GM06990 (cell line): ENCODE measurements around the gene MAML3.

ENCODE experiments used
- DNase-seq: peaks from one replicate; pipeline ENCODE4 v3.0.0-alpha.2; 2011; ENCODE audit not compliant: insufficient read length; ENCODE audit errors: extremely low read depth
- H3K27me3 ChIP-seq: replicated peaks from 2 replicates; pipeline ENCODE4 v1.6.0; 2011; ENCODE audit warnings: low read length; ENCODE audit not compliant: control insufficient read depth, insufficient read depth
- H3K36me3 ChIP-seq: 2 replicates; pipeline ENCODE4 v1.5.1; 2011; ENCODE audit warnings: low read length; ENCODE audit not compliant: control insufficient read depth, insufficient read depth
- H3K4me3 ChIP-seq: replicated peaks from 2 replicates; pipeline ENCODE4 v1.5.1; 2011; ENCODE audit warnings: low read depth, mild to moderate bottlenecking, control low read depth, low read length
- CTCF ChIP-seq: IDR thresholded peaks from 2 replicates; pipeline ENCODE4 v1.5.1; 2011; ENCODE audit warnings: low read length, control low read depth, mild to moderate bottlenecking, inconsistent platforms; ENCODE audit not compliant: insufficient read depth, poor library complexity, severe bottlenecking

The MAML3 gene

DNA sequence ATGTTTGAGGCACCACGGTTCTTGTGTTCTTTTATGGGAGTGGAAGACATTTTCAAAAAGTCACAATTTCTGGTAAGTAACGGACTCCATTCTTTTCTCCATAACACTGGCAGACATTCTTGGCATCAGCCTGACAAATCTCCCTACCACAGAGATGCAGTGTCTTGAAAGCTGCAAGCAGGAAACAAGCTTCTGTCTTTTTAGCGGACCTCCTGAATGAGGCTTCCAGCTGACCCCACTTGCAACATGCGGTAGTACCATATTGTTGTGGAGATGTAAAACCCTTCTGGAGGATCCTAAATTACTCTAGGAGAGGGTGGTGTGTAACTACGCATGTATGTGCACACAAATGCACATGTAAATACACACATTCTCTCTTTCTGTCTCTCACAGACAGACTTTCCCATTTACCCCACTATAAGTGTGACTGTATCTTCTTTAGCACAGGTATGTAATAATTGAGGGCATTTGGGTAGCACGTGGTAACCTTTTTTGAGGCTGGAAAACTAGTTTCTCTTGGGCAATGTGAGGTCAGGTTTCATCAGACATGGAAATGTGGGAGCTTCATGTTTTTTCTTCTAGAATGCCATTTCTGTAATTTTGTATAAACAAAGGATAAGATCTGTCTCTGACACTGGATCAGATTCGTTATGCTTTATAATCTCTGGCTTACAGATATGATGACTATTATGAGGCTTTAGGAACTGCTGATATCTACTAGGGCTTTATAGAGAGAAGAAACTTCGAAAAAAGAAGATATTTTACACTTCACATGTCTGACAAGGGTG, 358.3 kb downstream of the MAML3 start:
- TF ChIP-seq CTCF = no peak
- no peaks in the 10 kb centered on the region for H3K36me3 ChIP-seq

GRCh38 chr4:139794158-139794954, 359.6 kb downstream of the MAML3 start:
- Histone ChIP-seq H3K4me3 (no peak overlapping the region), H3K36me3 (no peaks in the 10 kb centered on the region), H3K27me3 (no peaks in the 10 kb centered on the region; the same call in 1 of the 2 replicates)
- TF ChIP-seq CTCF = no peak
- DNase-seq = no peak

More for the DNA sequence above, 358.3 kb downstream of the MAML3 start:
- no peak for DNase-seq
- Histone ChIP-seq H3K4me3 (no peak overlapping the region), H3K27me3 (no peaks in the 10 kb centered on the region; the same call in 1 of the 2 replicates)

DNA sequence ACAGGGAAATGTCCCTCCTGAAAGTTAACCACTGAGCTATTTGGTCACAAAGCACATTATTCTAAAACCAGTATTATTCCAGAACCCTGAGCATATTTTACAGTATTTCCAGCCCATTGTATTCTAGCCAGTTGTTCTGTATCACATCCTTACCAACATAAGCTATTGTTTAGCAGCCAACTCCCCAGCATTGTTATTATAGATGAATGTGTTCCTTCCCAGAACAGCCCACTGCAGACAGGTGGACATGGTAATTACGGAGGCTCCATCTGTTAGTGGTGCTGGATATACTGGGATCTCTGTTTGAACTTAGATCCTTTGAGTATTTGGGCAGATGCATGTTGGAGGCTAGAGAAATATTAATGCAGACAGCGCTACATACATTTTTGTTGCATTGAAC, 362.3 kb downstream of the MAML3 start:
- H3K36me3 ChIP-seq = no peaks in the 10 kb centered on the region
- no peak for DNase-seq
- no peak overlapping the region for H3K4me3 ChIP-seq
- TF ChIP-seq CTCF = no peak
- H3K27me3 ChIP-seq = no peaks in the 10 kb centered on the region; the same call in 1 of the 2 replicates

DNA sequence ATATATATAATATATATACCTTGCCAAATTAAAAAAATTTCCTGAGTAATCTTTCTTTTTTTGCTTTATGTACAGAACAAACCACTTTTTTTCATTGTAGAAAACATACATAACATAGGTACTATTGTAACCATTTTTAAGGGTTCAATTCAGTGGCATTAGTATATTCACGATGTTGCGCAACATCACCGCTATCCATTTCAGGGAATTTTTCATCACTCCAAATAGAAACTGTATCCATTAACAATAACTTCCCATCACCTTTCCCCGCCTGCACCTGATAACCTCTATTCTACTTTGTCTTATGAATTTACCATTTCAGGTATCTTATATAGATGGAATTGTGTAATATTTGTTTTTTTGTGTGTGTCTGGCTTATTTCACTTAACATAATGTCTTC, 363.7 kb downstream of the MAML3 start:
- H3K36me3 ChIP-seq = no peaks in the 10 kb centered on the region
- DNase-seq = no peak
- no peak for TF ChIP-seq CTCF
- no peak overlapping the region for H3K4me3 ChIP-seq
- no peaks in the 10 kb centered on the region; the same call in 1 of the 2 replicates for H3K27me3 ChIP-seq

GRCh38 chr4:139789096-139789654, 364.8 kb downstream of the MAML3 start:
- Histone ChIP-seq H3K27me3 (no peaks in the 10 kb centered on the region; the same call in 1 of the 2 replicates), H3K4me3 (no peak overlapping the region), H3K36me3 (no peaks in the 10 kb centered on the region)
- no peak for DNase-seq
- no peak for TF ChIP-seq CTCF
